Stimulated activated CD4-positive, alpha-beta T cell treated with anti-CD3 and anti-CD28 coated beads, TNF-alpha, amount 100 ng/mL, for 1 hour (primary cell): ENCODE measurements around the gene ASGR1.
"Not testable (repeated sequence)": the region's sequence is repeated elsewhere in the genome, so short reads cannot be mapped to it uniquely, and the experiment has no call there.

Experiments used
- DNase-seq, 3 donors: peaks; one replicate each; pipeline ENCODE4 v3.0.0-alpha.2; 2020; ENCODE audit warnings: low read depth in 3 of 3, low spot score in 1 of 3

The ASGR1 gene

GRCh38 chr17:7191069-7191468 lies 11.9 kb upstream of the ASGR1 start:
- DNase-seq = no peak

- DNase-seq = no peak
These were observed 11.2 kb upstream of the ASGR1 start for GRCh38 chr17:7190276-7190917.

- DNase-seq = no peak
These were observed 7.1 kb upstream of the ASGR1 start for GRCh38 chr17:7186241-7186640.

DNA sequence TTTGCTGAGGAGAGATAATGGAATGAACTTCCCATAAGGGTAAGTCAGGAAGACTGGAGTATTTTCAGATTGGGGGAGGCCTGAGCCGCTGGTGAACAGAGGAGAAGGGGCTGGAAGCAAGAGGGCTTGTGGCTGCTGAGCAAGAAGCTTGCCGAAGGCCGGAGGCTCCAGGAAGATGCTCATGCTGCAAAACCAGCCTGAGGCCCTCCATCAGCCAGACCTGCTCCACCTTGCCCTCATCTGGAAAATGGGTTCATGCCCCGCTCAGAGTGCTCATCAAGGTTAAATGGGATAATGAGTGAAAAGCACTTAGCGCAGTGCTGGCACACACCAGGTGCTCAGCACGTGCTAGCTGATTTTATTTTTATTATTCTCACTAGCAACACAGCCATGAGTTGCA lies 5.5 kb upstream of the ASGR1 start:
- no peak for DNase-seq

DNA sequence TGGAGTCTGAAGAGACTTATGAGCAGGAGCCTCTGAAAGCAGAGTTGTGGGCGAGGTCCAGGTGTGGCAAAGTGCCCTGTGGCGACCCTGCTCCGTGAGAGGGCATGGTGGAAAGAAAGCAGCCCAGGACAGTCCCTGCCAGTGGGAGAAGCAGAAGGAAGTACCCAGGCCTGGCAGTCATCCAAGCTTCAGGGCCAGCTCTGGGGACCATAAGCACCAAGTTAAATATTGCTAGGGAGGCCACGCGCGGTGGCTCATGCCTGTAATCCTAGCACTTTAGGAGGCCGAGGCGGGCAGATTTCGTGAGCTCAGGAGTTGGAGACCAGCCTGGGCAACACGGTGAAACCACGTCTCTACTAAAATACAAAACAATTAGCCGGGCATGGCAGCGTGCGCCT lies 4.9 kb upstream of the ASGR1 start:
- no peak for DNase-seq

GRCh38 chr17:7183433-7184090 lies 4.4 kb upstream of the ASGR1 start:
- no peak for DNase-seq

DNA sequence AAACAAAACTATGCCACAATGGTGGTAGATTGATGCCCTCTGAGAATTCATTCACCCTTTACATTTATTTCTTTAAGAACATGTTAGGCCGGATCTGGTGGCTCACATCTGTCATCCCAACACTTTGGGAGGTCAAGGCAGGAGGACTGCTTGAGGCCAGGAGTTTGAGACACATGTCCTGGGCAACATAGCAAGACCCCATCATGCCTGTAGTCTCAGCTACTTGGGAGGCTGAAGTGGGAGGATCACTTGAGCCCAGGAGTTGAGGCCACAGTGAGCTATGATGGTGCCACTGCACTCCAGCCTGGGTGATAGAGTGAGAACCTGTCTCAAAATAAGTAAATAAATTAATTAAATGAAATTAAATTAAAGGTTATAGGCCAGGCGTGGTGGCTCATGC lies 2.9 kb upstream of the ASGR1 start:
- not testable (repeated sequence) for DNase-seq

GRCh38 chr17:7178973-7179316 lies 225 bp downstream of the ASGR1 start:
- DNase-seq = no peak

GRCh38 chr17:7177954-7178477 lies 1.2 kb downstream of the ASGR1 start:
- no peak for DNase-seq

GRCh38 chr17:7177191-7177953 lies 1.8 kb downstream of the ASGR1 start:
- DNase-seq = peak; percentile 6 to 44 (median 40)

DNA sequence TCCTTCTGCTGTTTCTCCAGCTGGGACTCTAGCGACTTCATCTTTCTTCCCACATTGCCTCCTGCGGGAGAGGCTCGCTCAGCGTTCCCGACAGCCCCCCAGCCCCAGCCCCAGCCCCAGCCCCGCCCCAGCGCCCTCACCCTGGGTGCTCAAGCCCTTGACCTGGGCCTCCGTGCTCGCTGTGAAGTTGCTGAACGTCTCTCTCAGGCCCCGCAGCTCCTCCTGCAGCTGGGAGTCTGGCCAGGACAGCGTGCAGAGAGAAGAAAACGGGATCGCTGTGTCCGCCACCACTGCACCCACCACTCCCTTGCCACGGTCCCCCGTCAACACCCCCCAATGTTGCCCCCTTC lies 2.4 kb downstream of the ASGR1 start:
- no peak for DNase-seq

DNA sequence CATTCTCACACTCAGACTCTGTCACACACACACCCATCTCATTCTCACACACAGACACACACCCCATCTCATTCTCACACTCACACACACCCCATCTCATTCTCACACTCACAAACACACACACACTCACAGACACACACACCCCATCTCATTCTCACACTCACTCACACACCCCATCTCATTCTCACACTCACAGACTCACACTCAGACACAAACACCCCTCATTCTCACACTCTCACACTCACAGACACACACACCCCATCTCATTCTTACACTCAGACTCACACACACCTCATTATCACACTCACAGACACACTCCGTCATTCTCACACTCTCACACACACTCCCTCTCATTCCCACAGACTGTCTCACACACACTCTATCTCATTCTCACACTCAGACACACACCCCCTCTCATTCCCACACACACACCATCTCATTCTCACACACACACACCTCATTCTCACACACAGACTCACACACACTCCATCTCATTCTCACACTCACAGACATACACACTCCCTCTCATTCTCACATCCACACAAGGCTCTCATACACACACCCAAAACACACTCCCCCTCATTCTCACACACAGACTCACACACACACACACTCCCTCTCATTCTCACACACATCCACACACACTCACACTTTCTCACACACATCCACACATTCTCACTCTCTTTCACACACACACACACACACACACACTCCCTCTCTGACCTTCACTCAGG lies 2.9 kb downstream of the ASGR1 start:
- DNase-seq = no peak

DNA sequence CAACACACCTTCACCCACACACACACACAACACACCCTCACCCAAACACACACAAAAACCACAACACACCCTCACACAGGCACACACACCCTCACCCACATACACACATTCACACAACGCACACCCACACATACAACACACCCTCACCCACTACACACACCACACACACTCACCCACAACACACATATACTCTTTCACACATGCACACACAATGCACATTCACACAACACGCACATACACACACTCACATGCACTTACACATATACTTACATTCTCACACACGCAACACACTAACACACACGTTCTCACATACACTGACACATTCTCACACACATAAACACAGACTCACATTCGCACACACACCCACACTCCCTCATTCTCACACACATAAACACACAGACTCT lies 3.8 kb downstream of the ASGR1 start:
- DNase-seq = no peak

- DNase-seq = no peak
These were observed 4.4 kb downstream of the ASGR1 start for GRCh38 chr17:7174603-7175326.

- peak in 2 of 3 donors; percentile 3 to 25 for DNase-seq
These were observed 5.2 kb downstream of the ASGR1 start for GRCh38 chr17:7173687-7174602.

- not testable (repeated sequence) for DNase-seq
These were observed 6.5 kb downstream of the ASGR1 start for GRCh38 chr17:7172522-7173191.

- not testable (repeated sequence) for DNase-seq
These were observed 9.6 kb downstream of the ASGR1 start for GRCh38 chr17:7169565-7169908.

GRCh38 chr17:7168841-7169564 lies 10.2 kb downstream of the ASGR1 start:
- DNase-seq = not testable (repeated sequence)

DNA sequence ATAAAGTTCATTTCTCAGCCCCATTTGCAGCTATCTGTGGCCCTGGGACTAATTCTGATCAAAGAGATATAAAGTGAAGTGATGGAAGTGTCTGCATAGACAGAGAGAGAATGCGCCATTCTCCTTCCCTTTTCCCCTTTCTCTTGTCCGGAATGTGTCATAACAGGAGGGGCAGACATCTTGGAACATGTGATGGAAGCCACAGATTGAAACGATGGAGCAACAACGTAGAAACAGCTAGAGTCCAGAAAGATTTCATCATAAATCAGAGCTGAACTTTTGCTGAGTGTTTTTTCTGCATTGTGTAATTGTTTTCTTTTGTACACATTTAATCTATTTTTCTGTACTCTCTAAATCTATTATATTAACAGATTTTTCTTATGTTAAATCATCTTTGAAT lies 11.3 kb downstream of the ASGR1 start:
- no peak for DNase-seq
